Osteoblast (primary cell): Measurements from ENCODE around the gene GFRA1. TPM values are rescaled to one million over a fixed set of nuclear protein-coding genes. Genes with fewer than 3 reads are reported as not detected.

Source experiments
- DNase-seq: peaks from one replicate; pipeline ENCODE4 v3.0.0; 2011; ENCODE audit warnings: low spot score, mixed read lengths; ENCODE audit not compliant: insufficient read length; ENCODE audit errors: missing footprints
- H2AFZ ChIP-seq: 2 replicates; pipeline ENCODE4 v1.6.0; 2011; ENCODE audit warnings: mild to moderate bottlenecking, low read length
- H3K27ac ChIP-seq: 2 replicates; pipeline ENCODE4 v1.5.1; 2011; ENCODE audit warnings: mild to moderate bottlenecking, low read depth, low read length, moderate library complexity
- H3K27me3 ChIP-seq: 2 replicates; pipeline ENCODE4 v1.6.0; 2012; ENCODE audit warnings: mild to moderate bottlenecking, control low read depth, inconsistent platforms, low read length, moderate library complexity; ENCODE audit not compliant: insufficient read depth
- H3K36me3 ChIP-seq: 2 replicates; pipeline ENCODE4 v1.5.1; 2011; ENCODE audit warnings: mild to moderate bottlenecking, low read length, control low read depth, moderate library complexity; ENCODE audit not compliant: insufficient read depth
- H3K4me1 ChIP-seq: 2 replicates; pipeline ENCODE4 v1.5.1; 2011; ENCODE audit warnings: mild to moderate bottlenecking, low read length, control low read depth, moderate library complexity; ENCODE audit not compliant: insufficient read depth
- H3K4me2 ChIP-seq: 2 replicates; pipeline ENCODE4 v1.6.0; 2011; ENCODE audit warnings: mild to moderate bottlenecking, low read length; ENCODE audit not compliant: insufficient read depth
- H3K4me3 ChIP-seq: fragments of 200-600 bp; sonication (generic); 3 replicates; pipeline ENCODE4 v1.5.1; 2012; ENCODE audit warnings: mild to moderate bottlenecking, low read length, inconsistent platforms; ENCODE audit not compliant: insufficient read depth
- H3K79me2 ChIP-seq: 2 replicates; pipeline ENCODE4 v1.6.0; 2012; ENCODE audit warnings: mild to moderate bottlenecking, low read length, control low read depth, inconsistent platforms; ENCODE audit not compliant: insufficient read depth
- H3K9me3 ChIP-seq: 2 replicates; pipeline ENCODE4 v1.5.1; 2011; ENCODE audit warnings: low read depth, low read length, control low read depth
- H4K20me1 ChIP-seq: 2 replicates; pipeline ENCODE4 v1.6.0; 2012; ENCODE audit warnings: mild to moderate bottlenecking, low read length, control low read depth; ENCODE audit not compliant: insufficient read depth
- CTCF ChIP-seq: IDR thresholded peaks from 2 replicates; pipeline ENCODE4 v1.5.1; 2011; ENCODE audit warnings: mild to moderate bottlenecking, low read depth, low read length, moderate library complexity; ENCODE audit errors: extremely low read depth
- total RNA-seq: library from RNA; depleted of rRNA; stranded (reverse); fragments of >200 nt; gene quantifications from 2 replicates; pipeline ENCODE4 v1.2.3, GENCODE V29; 2012

Gene GFRA1
- total RNA-seq, 1 donor = 76.0 TPM

- Histone ChIP-seq H3K4me3 (no peak overlapping the region), H3K79me2 (no peaks in the 10 kb centered on the region), H3K27ac (no peak overlapping the region), H2AFZ (no peak overlapping the region), H3K4me2 (no peak overlapping the region), H3K9me3 (no peaks in the 10 kb centered on the region), H3K4me1 (peaks cover 6% of the 10 kb centered on the region), H3K36me3 (no peaks in the 10 kb centered on the region), H4K20me1 (no peaks in the 10 kb centered on the region), H3K27me3 (no peaks in the 10 kb centered on the region)
- DNase-seq = no peak
- no peak for TF ChIP-seq CTCF
Observed at GRCh38 chr10:116311016-116311415, 38.0 kb upstream of the GFRA1 start.

- Histone ChIP-seq H3K27me3 (no peaks in the 10 kb centered on the region), H3K36me3 (no peaks in the 10 kb centered on the region), H3K9me3 (no peaks in the 10 kb centered on the region), H3K4me3 (no peak overlapping the region), H3K4me2 (peak overlapping the region; percentile 46), H3K79me2 (no peaks in the 10 kb centered on the region), H3K4me1 (peaks cover 6% of the 10 kb centered on the region), H3K27ac (peak overlapping the region; percentile 76), H4K20me1 (no peaks in the 10 kb centered on the region), H2AFZ (no peak overlapping the region)
- TF ChIP-seq CTCF = no peak
- no peak for DNase-seq
Observed at GRCh38 chr10:116307455-116307854, 34.4 kb upstream of the GFRA1 start.

GRCh38 chr10:116306847-116307246 lies 33.8 kb upstream of the GFRA1 start:
- Histone ChIP-seq H3K79me2 (no peaks in the 10 kb centered on the region), H3K27me3 (no peaks in the 10 kb centered on the region), H3K4me1 (peaks cover 6% of the 10 kb centered on the region), H3K4me2 (peak overlapping the region; percentile 46), H3K4me3 (no peak overlapping the region), H3K9me3 (no peaks in the 10 kb centered on the region), H3K36me3 (no peaks in the 10 kb centered on the region), H4K20me1 (no peaks in the 10 kb centered on the region), H2AFZ (no peak overlapping the region), H3K27ac (peak overlapping the region; percentile 76)
- no peak for TF ChIP-seq CTCF
- DNase-seq = no peak

- H2AFZ ChIP-seq = no peak overlapping the region
- no peaks in the 10 kb centered on the region for H3K79me2 ChIP-seq
- H3K27ac ChIP-seq = no peak overlapping the region
- H4K20me1 ChIP-seq = no peaks in the 10 kb centered on the region
- H3K4me1 ChIP-seq = peaks cover 6% of the 10 kb centered on the region
- H3K27me3 ChIP-seq = no peaks in the 10 kb centered on the region
- no peaks in the 10 kb centered on the region for H3K36me3 ChIP-seq
- H3K9me3 ChIP-seq = no peaks in the 10 kb centered on the region
- DNase-seq = no peak
- no peak overlapping the region for H3K4me3 ChIP-seq
- H3K4me2 ChIP-seq = no peak overlapping the region
- no peak for TF ChIP-seq CTCF
Observed at GRCh38 chr10:116304923-116305322, 31.9 kb upstream of the GFRA1 start.
